CD4-positive, alpha-beta T cell treated with Interferon gamma for 1 hour (primary cell): ENCODE results near the gene METTL16.
"Not testable (repeated sequence)": the region's sequence is repeated elsewhere in the genome, so short reads cannot be mapped to it uniquely, and the experiment has no call there.

Source experiments
- DNase-seq: peaks from one replicate; pipeline ENCODE4 v3.0.0-alpha.2; 2020

The METTL16 gene

DNA sequence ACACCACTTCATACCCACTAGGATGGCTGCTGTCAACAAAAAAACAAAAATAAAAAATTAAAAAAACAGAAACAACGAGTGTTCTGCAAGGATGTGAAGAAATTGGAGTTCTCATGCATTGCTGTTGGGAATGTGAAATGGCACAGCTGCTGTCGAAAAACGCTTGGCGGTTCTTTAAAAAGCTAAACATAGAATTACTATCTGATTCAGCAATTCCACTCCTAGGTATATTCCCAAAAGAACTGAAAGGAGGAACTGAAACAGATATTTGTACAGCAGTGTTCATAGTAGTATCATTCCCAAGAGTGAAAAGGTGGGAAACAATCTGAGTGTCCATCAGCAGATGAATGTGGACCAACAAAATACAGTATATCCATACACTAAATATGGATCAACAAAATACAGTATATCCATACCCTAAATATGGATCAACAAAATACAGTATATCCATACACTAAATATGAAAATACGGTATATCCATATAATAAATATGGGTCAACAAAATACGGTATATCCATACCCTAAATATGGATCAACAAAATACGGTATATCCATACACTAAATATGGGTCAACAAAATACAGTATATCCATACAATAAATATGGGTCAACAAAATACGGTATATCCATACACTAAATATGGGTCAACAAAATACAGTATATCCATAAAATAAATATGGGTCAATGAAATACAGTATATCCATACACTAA, 8.7 kb downstream of the METTL16 start:
- no peak for DNase-seq

DNA sequence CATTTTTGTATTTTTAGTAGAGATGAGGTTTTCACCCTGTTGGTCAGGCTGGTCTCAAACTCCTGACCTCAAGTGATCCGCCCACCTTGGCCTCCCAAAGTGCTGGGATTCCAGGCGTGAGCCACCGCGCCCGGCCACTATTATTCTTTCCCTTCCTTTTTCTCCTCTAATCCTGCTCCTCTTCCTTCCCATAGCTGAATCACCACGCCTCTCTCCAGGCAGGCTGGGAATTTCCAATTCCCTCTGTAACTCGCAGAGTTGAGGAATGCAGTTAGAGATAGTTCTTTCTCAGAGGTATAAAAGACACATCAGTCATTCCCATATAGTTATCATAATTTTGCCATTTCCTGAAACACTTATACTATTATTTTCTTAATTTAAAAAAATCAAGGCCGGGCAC, 11.2 kb downstream of the METTL16 start:
- DNase-seq: no peak

DNA sequence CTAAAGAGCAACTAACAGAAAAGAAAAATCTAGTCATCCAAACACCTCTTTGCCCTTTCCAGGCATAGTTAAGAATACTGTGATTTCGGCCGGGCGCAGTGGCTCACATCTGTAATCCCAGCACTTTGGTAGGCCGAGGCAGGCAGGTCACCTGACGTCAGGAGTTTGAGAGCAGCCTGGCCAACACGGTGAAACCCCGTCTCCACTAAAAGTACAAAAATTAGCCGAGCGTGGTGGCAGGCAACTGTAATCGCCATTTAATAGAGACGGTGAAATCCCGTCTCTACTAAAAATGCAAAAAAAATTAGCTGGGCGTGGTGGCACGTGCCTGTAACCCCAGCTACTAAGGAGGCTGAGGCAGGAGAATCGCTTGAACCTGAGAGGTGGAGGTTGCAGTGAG, 22.4 kb downstream of the METTL16 start:
- not testable (repeated sequence) for DNase-seq

DNA sequence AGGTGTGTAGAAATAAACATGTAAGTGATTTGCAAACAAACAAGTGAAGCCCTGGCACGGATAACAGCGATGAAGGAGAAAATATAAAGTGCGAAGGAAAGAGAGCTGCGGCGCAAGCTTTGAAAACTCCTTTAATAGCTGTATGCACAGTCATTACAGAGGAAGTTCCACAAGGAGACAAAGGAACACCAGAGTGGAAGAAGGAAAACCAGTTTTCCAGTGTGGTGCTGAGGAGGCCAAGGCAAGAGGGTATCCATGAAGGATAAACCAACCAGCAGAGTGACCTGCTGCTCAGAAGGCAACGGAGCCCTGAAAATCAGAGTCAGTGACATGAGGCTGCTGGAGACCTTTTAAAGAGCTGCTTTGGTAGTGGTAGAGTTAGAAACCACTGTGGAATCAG, 24.4 kb downstream of the METTL16 start:
- DNase-seq: no peak

DNA sequence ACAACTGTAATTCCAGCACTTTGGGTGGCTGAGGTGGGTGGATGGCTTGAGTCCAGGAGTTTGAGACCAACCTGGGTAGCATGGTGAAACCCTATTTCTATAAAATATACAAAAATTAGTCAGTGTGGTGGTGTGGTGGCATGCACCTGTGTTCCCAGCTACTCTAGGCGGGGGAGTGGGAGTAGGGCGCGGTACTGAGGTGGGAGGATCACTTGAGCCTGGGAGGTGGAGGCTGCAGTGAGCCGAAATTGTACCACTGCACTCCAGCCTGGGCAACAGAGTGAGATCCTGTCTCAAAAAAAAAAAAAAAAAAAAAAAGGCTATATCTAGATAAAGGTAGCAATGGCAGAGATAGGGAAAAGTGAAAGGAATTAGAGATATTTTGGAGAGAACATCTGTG, 25.0 kb downstream of the METTL16 start:
- DNase-seq: not testable (repeated sequence)

DNA sequence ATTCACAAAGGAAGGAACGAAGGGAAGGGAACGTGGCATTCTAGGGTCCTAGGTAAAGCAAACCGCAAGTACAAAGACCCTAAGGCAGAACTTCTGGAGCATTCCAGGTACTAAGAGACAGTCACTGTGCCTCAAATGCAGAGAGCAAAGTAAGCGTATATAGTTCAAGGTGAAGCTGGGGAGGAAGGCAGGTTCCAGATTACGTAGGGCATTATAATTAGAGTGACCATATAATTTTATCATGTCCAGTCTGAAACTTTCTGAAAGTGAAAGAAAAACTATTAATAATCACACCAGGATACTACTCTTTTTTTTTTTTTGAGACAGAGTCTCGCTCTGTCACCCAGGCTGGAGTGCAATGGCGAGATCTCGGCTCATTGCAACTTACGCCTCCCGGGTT, 25.7 kb downstream of the METTL16 start:
- DNase-seq: no peak

DNA sequence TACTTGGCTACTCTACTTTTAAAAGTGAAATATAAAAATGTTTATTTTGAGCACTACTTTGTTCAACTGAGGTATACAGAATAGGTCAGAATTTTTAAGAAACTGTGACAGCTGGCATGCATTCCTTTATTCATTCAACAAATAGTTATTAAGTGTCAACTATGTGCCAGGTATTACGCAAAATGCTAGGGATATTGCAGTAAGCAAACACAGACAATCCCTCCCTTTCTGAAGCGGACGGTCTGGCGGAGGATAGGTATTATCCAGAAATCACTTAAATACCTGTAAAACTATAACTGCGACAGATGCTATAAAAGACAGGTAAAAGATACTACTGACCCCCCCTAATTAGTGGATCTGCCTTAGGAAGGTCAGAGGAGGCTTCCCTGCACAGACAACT, 26.1 kb downstream of the METTL16 start:
- no peak for DNase-seq

DNA sequence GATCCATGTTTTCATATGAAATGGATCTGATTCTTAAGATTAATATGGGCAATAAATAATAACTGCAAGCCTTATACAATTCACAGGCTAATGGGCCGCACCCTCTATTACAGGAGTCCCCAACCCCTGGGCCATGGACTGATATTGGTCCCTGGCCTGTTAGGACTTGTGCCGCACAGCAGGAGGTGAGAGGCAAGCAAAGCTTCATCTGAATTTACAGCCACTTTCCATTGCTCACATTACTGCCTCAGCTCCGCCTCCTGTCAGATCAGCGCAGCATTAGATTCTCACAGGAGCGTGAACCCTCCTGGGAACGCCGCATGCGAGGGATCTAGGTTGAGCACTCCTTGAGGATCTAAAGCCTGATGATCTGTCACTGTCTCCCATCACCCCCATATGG, 26.8 kb downstream of the METTL16 start:
- no peak for DNase-seq

DNA sequence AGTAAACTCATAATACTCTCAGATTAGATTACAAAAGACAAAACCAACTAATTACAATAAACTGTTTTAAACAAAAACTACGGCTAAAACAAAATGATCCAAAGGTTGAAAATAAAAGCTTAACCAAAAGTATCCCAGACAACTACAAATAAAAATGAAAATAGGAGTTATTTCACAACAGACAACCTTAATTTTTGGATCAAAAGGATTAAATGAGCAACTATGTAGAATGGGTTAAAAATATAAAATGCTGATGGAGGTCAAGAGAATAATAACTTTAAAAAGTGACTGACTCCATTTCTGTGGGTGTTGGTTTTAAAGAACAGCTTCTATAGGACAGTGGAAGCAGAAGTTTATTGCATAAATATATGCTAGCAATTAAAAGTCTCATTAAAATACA, 28.6 kb downstream of the METTL16 start:
- no peak for DNase-seq

DNA sequence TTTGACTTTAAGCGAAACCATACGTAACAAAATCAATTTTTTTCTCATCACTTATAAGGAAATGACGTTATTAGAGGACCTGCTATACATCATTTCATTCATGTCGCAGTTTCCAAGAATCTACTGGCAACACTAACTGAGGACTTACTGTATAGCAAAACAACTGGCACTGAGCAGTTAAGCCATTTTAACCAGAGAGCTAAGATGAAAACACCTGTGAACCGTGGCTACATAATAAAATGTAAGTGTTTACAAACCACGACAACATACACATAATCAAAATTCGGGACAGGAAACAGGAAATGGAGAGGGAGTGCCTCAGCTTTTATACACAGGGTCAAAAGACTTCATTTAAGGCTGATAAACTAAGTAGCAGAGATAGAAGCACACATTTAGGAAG, 29.5 kb downstream of the METTL16 start:
- DNase-seq: no peak

DNA sequence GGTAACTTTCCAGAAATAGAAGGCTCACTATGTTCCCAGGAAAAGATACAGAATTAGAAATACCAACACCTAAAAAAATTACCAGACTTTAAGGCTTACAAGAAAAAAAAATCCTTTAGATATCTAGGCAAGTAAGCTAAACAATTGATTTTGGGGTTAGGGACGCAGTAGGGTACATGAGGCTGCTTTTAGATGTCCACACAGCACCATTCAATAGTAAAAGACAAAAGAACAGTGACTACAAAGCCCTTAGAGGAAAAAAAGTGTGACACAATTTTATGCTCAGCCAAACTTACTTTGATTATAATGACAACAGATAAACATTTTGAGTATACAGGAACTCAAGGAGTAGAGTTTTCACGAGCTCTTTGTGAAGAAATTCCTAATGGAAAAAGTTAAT, 29.9 kb downstream of the METTL16 start:
- no peak for DNase-seq

DNA sequence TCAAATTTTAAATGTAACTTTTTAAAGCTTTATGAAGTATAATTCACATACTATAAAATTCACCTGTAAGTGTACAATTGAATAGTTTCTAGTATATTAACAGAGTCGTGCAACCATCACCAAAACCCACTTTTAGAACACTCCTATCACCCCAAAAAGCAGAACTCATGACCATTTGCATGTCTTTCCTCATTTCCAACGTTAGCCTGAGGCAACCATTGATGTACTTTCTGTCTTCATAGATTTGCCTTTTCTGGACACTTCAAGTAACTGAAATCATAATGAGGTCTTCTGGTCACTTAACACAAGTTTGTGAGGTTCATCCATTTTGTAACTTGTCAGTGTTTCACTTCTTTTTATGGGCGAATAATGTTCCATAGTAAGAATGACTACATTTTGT, 33.2 kb downstream of the METTL16 start:
- DNase-seq: no peak

DNA sequence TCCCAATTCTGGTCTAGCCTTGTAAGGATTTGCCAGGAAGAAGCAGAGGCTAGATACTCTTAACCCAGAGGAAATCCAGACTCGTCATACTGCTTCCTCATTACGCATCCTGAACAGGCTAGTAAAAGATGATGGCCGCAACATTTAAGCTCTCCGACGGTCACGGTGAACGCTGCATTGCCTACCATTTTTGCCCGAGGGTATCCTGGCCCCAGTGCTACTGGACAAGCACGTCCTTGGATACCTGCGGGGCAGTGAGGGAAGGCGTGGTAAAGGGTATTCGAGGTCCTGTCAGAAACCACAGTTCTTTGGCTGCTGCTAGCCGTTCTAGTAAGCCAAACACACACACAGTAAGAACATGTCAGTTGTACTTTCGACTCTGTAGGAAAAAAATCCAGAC, 36.6 kb downstream of the METTL16 start:
- DNase-seq: no peak

DNA sequence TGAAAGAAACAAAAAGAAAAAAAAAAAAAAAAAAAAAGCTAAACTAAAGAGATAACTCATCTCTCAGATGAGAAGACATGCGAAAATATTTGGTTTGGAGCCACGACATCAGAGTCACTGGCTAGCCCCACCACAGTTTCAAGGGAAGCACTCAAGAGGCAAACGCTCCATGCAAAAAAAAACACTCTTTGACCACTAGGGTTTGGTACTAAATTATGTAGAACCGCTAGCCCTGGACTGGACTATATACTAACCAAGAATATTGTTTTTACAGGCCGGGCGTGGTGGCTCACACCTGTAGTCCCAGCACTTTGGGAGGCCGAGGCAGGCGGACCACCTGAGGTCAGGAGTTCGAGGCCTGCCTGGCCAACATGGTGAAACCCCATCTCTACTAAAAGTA, 37.3 kb downstream of the METTL16 start:
- DNase-seq: no peak

DNA sequence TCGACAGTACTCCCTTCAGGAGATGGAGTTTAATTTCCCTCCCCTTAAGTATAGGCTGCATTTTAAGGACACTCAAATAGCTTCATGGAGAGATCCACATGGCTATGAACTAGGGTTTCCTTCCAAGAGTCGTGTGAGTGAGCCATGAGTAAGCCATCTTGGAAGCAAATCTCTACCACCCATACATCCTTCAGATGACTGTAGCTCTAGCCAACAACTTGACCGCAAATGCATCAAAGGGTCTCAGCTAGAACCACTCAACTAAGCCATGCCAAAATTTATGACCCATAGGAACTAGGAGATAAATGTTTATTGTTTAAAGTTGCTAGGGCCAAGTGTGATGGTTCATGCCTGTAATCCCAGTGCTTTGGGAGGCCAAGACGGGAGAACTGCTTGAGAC, 43.4 kb downstream of the METTL16 start:
- DNase-seq: no peak

DNA sequence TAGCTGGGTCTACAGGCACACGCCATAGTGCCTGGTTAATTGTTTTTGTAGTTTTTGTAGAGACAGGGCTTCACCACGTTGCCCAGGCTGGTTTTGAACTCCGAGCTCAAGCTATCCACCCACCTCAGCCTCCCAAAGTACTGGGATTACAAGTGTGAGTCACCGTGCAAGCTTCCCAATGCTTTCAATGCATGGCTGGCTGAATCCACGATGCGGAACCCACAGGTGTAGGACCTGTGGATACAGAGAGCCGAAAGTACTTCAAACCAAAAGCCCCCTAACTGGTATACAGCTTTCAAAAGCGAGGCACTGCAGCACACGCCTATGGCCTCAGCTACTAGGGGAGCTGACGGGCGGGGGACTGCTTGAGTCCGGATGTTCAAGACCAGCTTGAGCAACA, 44.8 kb downstream of the METTL16 start:
- DNase-seq: no peak

DNA sequence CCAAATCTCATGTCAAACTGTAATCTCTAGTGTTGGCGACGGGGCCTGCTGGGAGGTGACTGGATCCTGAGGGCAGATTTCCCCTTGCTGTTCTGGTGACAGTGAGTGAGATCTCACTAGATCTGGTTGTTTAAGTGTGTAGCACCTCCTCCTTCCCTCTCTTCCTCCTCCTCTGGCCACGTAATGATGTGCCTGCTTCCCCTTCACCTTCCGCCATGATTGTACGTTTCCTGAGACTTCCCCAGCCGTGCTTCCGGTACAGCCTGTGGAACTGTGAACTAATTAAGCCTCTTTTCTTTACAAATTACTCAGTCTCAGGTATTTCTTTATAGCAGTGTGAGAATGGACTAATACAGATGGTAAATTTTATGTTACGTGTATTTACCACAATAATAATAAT, 49.2 kb downstream of the METTL16 start:
- DNase-seq: no peak

DNA sequence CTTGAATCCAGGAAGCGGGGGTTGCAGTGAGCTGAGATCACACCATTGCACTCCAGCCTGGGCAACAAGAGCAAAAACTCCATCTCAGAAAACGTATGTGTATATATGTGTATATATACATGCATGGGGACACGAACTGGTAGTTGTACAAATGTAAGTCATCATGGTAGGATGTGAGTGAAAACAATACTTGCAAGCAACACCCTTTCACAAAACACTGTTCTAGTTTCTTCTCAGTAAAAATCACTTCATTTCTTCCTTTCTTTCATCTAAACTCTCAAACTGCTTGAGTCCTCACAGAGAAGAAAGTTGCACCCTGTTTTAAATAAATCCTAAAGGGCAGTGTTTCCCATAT, 51.8 kb downstream of the METTL16 start:
- DNase-seq: no peak

DNA sequence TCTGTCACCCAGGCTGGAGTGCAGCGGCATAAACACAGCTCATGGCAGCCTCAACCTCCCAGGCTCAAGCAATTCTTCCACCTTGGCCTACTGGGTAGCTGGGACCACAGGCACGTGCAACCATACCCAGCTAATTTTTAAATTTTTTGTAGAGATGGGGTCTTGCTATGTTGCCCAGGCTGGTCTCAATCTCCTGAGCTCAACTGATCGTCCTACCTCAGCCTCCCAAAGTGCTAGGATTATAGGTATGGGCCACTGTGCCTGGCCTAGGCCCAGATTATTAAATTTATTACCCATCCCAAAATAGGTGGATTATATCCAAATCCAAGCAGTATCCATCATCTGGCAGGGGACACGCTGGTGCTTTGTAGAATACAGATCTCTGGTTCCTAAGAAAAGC, 53.8 kb downstream of the METTL16 start:
- no peak for DNase-seq

DNA sequence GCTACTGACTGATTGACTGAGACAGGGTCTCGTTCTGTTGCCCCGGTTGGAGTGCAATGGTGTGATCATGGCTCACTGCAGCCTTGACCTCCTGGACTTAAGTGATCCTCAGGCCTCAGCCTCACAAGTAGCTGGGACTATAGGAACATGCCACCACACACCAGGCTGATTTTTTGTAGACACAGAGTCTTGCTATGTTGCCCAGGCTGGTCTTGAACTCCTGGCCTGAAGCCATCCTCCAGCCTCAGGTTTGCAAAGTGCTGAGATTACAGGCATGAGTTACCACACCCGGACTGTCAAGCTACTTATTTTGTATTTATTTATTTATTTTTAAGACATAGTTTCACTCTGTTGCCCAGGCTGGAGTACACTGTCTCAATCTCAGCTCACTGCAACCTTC, 55.2 kb downstream of the METTL16 start:
- no peak for DNase-seq

DNA sequence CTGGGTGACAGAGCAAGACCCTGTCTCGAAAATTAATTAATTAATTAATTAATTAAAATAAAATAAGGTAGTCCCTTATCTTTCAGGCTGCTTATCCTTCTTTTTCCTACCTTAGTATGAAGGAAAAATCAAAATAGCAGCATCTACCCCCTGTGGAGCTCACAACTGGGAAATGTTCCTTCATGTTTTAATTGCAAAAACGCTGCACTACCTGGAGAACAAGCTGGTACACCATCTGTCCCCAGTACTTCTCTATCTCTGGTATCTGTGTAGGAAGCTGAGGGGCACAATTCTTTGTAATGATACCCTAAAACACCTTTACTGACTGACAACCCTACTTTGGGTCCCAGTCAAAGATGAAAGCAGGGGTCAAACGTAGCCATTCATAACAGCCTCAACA, 55.7 kb downstream of the METTL16 start:
- DNase-seq: no peak

DNA sequence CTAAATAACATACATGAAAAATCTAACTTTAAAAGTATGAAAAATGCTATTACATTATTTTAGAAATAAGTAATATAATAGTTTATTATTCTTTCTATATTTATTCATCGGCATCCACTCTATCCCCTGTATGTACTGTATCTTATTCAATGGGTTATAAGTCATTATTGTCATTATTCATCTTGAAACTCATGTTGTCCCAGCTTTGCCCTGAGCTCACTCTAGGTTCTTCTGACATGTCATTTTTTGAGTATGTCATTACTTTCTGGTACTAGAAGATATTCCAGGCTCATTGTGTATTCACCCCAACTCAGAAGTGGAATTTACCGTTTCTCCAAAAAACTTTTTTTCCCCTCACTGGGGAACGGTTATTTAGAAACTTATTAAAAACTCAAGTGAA, 57.8 kb downstream of the METTL16 start:
- no peak for DNase-seq

DNA sequence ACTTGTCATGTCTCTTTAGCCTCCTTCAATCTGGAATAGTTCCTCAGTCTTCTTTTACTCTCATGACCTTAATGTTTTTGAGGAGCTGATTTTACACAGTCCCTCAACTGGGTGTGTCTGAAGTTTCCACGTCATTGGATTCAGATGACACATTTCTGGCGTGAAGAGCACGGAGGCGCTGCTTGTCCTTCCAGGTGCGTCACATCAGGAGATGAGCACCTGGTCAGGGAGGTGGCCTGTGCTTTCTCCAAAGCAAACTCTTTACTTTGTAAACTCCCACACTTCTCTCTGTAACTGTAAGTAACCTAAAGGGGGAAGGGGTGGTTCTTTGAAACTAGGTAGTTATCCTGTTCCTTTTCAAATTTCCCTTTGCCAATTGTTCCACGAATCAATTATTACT, 58.4 kb downstream of the METTL16 start:
- DNase-seq: no peak

DNA sequence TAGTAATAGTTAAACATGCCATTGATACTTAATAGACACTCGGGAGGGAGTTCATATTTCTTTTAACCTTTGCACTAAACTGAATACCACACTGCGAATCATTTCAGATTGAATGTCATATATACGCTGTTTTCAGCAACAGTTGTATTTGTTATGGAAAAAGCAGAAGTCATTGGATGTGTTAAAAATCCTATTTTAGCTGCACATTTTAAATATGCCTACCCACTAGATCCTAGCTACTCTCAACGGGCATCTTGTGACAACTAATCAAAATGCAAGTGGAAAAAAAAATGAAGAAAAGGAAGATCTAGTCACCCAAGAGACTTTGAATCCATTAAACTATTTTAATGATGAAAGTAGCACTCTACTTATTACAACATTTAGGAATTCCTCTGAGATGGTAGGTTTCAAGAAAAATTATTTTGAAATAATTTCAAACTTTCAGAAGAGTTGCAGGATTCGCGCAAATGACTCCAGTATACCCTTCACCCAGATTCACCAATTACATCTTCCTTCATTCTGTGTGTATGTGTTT, 59.4 kb downstream of the METTL16 start:
- DNase-seq: no peak

DNA sequence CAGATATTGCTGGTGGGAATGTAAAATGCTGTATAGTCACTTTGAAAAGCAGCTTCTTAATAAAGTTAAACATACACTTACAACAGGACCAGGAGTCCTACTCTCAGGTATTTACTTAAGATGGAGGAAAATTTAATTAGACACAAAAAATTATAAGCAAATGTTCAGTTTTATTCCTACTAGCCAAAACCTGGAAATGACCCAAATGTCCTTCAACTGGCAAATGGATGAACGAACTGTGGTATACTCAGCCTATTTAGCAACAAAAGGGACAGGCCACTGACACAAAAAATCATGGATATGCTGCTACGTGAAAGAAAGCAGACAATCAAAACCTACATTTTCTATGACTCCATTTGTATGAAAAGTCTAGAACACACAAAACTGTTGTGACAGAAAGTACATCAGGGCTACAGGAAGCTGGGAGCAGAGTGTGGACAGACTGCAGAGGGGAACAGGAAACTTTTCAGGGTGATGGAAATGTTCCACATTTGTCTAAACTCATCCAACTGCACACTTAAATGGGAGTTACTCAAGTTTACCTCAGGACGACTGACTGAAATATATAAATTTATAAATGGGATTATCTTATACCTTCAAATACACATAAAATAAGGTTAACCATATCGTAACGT, 61.6 kb downstream of the METTL16 start:
- DNase-seq: no peak
